HG03060 (cell line): ENCODE results near the gene SV2A.
"Not testable (repeated sequence)": the region's sequence is repeated elsewhere in the genome, so short reads cannot be mapped to it uniquely, and the experiment has no call there.

Source experiments
- ATAC-seq: cut with Tn5 transposase; IDR thresholded peaks from one replicate; pipeline ENCODE4 v1.9.1; 2021; ENCODE audit warnings: low read depth, moderate number of reproducible peaks; ENCODE audit not compliant: unreplicated experiment

SV2A gene, protein sequence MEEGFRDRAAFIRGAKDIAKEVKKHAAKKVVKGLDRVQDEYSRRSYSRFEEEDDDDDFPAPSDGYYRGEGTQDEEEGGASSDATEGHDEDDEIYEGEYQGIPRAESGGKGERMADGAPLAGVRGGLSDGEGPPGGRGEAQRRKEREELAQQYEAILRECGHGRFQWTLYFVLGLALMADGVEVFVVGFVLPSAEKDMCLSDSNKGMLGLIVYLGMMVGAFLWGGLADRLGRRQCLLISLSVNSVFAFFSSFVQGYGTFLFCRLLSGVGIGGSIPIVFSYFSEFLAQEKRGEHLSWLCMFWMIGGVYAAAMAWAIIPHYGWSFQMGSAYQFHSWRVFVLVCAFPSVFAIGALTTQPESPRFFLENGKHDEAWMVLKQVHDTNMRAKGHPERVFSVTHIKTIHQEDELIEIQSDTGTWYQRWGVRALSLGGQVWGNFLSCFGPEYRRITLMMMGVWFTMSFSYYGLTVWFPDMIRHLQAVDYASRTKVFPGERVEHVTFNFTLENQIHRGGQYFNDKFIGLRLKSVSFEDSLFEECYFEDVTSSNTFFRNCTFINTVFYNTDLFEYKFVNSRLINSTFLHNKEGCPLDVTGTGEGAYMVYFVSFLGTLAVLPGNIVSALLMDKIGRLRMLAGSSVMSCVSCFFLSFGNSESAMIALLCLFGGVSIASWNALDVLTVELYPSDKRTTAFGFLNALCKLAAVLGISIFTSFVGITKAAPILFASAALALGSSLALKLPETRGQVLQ

DNA sequence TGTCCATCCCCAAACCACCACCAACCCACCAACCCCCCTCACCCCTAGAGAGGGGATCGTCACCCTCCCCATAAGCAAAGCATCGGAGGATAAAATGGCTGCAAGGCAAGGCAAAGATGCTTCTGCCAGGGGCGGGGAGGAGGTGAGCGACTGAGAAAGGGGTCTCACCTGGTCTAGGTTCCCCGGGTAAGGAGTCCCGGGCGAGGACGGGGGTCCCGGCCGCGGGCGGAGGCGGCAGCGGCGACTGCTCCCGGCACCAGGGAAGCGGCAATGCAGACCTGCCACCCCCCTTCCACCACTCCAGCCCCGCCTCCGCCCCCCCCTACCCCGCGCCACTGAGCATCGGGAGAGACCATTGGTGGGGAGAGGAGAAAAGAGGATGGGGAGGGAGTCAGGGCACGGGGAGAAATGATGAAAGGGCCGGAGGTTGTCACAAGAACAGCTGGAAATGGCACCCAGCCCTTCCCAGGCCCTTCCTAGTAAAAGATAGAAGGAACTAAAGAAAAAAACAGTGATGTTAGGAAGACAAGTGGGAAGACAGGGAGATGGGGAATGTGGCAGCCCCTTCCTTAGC lies at the start of gene SV2A:
Gene SV2A, minus strand, starts transcription at position 274 of the 574 bp plus-strand sequence. CDS start 4,004 bp downstream, outside the sequence.
- ATAC-seq = no peak

GRCh38 chr1:149967041-149967440 lies 49.4 kb upstream of the SV2A start:
- no peak for ATAC-seq

DNA sequence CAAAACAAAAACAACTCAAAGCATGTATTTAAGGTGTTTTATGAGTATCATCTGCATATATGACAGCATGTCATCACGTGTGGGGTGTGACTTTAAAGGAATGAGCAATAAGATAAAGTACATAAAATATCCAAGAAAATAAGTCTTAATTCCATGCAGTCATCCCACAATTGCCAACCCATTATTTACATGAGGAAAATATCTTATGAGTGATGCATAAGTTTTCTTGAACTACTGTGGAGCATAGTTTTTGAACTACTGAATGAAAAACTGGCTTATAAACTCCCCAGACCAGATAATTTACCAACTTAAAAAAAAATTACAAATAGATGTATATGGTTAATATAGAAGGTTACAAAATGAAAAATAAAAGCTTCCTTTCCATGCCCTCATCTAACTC lies 48.8 kb upstream of the SV2A start:
- no peak for ATAC-seq

GRCh38 chr1:149965440-149965839 lies 47.8 kb upstream of the SV2A start:
- no peak for ATAC-seq

DNA sequence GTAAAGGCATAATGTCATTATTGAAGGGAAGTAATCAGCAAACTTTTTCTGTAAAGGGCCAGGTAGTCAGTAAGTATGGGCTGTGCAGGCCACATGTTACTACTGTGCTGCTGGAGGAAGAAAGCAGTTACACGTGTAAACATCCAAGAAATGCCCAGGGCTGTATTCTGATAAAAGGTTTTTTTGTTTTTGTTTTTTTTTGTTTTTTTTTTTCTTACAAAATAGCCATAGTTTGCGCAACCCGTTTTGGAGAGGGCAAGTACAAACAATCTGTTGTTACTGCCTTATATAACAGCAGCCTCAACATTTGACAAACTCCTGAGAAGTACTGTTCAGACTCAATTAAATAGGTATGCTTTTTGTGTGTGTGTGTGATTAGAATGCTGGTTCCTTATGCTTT lies 45.7 kb upstream of the SV2A start:
- ATAC-seq = no peak

GRCh38 chr1:149962736-149963135 lies 45.1 kb upstream of the SV2A start:
- no peak for ATAC-seq

GRCh38 chr1:149962039-149962647 lies 44.5 kb upstream of the SV2A start:
- no peak for ATAC-seq

- ATAC-seq = not testable (repeated sequence)
Observed at GRCh38 chr1:149957548-149957947, 39.9 kb upstream of the SV2A start.

DNA sequence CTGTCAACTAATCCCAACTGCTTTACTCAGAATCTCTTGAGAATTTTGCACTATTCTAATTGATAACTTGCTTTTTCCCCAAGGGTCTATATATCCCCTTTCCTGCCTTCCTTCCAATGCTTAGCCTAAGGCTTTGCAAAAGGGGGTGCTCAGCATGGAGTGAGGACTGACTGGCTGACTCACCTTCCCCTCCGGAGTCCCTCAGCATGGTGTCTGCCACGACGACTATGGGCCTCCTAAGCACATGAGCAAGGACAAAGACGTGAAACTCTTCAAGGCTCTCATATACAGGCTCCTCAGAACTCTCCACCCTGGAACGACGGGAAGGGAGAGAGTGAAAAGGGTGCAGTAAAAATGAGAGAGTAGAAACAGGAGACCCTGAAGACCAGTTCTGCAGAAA lies 32.3 kb upstream of the SV2A start:
- no peak for ATAC-seq

DNA sequence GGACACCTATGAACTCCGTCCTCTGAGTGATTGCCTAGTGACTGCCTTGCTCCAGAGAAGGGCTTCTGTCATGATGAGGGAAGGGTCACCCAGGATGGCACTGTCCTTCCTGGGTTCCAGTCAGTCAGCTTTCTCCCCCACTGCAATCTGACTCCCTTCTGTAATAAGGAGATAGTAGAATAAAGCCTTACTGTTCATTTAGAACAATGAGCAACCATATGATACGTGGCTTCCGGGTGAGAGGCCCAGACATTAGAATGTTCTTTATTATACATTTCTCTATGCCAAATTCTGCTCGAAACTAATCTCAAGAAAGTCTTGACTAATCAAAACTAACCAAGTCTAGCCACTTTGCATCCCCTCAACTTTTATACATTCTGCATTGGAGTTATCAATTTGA lies 27.6 kb upstream of the SV2A start:
- ATAC-seq = no peak

- no peak for ATAC-seq
Observed at GRCh38 chr1:149942885-149943284, 25.2 kb upstream of the SV2A start.

- ATAC-seq = no peak
Observed at GRCh38 chr1:149942207-149942606, 24.6 kb upstream of the SV2A start.

- ATAC-seq = no peak
Observed at GRCh38 chr1:149940427-149940826, 22.8 kb upstream of the SV2A start.

GRCh38 chr1:149938668-149939003 lies 21.0 kb upstream of the SV2A start:
- not testable (repeated sequence) for ATAC-seq

GRCh38 chr1:149937759-149938158 lies 20.1 kb upstream of the SV2A start:
- ATAC-seq = no peak

DNA sequence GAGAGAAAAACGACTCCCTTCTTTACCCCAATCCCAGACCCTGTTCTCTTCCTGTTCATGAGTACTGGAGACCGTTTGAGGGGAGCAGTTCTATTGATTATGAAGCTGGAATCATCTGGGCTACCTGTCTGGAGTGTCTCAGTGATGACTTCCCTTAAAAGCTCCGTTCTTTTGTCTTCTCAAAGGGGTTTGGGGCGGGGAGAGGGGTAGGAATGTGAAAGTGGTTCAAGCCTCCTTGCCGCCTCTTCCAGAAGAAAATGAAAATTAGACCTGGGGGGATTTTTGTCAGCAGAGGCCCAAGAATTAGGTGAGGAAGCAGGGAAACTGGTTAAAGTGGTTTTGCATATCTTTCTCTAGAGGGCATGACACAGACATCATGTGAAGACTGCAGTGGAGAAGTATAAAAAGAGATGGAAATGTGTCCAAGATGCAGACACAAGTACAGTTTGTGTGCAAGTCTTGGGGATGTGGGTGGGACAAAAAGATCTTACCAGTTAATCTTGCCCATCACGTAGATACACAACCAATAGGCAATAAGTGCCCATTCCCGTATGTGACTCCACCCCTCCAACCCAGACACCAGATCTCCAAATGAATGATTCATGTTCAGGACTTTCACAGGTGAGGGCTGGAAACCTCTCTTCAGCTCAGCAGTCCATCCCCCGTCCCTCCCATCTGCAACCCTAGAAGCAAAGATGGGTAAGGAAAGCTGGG lies 19.5 kb upstream of the SV2A start:
- ATAC-seq = no peak

DNA sequence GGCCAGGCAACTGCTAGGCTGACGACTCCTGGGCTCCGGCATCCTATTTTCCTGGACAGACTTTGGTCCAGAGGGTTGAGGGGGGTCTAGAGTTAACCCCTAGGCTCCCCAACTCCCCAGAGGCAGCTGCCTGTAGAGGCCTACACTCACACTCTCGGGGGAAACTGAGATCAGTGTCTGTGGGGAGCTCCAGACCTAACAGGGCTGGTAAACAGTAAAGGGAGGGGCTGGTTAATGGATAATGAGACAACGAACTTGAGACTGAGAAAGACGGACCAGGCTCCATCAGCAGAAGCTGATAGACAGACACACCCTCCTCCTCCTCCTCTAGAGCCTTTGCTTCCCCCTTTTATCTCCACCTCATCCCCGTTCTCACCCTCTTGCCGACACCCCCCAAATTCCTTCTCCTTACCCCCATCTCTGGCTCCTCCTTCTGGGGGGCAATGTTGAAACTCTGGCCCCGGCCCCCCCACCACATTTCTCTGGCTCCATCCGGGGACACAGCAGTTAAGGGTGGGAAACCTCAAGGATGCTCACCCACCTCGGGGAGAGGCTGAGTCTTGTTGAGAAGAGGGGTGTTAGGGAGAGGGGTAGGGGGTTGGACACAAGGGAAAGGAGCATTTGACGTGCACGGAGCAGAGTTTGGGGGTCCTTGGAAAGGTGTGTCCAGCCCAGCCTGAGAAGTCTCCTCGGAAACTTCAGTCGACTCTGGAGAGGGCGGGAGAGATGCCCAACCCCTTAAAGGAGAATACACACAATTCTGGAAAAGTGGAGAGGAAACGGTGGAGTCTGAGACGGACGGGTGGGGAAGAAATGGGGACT lies 18.7 kb upstream of the SV2A start, which contains the start of gene MTMR11:
Gene MTMR11, minus strand, starts transcription at position 710 of the 822 bp plus-strand sequence. Its CDS starts 232 bp downstream, at position 478.
- ATAC-seq = no peak

DNA sequence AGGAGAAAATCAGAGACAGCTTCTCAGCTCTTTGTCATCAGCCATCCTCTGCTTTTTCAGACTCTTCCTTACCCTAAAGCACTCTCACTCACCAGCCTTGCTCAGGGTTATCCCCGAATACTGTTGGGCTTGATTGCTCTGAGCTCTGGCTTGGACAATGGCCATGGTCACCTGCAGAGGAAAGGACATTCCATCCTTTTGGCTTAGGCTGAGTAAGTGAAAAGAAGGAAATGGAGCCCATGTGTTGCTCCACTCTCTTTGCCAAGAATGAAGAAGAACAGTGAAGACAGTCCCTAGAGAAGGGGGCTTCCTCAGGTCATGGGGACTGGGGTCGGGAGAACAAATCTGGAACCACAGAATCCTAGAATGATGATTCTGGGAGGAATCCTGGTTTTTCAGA lies 16.7 kb upstream of the SV2A start:
- ATAC-seq = no peak

DNA sequence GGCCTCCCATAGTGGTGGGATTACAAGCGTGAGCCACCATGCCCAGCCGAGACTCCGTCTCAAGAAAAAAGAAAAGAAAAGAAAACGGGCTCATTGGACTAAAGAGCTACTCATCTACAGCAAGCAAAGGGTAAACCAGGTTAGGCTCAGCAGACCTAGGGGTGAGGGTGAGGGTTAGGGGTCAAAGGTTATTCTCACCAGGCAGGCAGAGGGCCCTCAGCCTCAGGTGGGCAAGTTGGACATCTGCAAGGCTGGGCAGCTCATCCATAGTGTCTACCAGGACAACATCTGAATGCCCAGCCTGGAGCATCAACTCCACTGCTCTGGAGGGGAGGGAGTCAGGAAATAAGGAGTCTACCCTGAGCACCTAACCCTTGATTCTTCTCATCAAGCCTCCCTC lies 15.6 kb upstream of the SV2A start:
- no peak for ATAC-seq

DNA sequence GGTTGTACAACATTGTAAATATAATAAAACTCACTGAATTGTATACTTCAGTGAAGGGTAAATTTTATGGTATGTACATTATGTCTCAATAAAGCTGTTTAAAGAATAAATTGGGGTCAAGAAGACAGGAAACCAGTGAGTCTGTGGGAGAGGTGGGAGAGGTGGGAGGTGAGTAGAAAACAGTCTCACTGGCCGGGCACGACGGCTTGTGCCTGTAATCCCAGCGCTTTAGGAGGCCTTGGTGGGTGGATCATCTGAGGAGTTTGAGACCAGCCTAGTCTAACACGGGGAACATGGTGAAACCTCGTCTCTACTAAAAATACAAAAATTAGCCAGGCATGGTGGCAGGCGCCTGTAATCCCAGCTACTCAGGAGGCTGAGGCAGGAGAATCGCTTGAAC lies 14.8 kb upstream of the SV2A start:
- ATAC-seq = no peak
